Stomach (tissue), 9 donors: ENCODE results near the gene MNT. TPM values are rescaled to one million over a fixed set of nuclear protein-coding genes. Genes with fewer than 3 reads are reported as not detected.

Experiments
- DNase-seq, 2 donors: peaks; one replicate each; pipeline versions ENCODE4 v3.0.0 to v3.0.0-alpha.2; 2013 to 2019
- H3K27ac ChIP-seq, 5 donors: fragments of 200-600 bp in 4 of 5; sonication (generic) in 4 of 5; one replicate each; pipeline ENCODE4 v1.5.1; 2013 to 2019; ENCODE audit warnings: mild to moderate bottlenecking in 1 of 5, moderate library complexity in 1 of 5
- H3K27me3 ChIP-seq, 3 donors: fragments of 200-600 bp; sonication (generic); one replicate each; pipeline ENCODE4 v1.5.1; 2017 to 2019; ENCODE audit warnings: mixed run types in 1 of 3
- H3K36me3 ChIP-seq, 4 donors: fragments of 200-600 bp; sonication (generic); 1 replicate in 3 of 4; 2 replicates in 1 of 4; pipeline ENCODE4 v1.5.1; 2016 to 2019
- H3K4me1 ChIP-seq, 4 donors: fragments of 200-600 bp; sonication (generic); one replicate each; pipeline ENCODE4 v1.5.1; 2016 to 2019
- H3K4me3 ChIP-seq, 4 donors: fragments of 200-600 bp; sonication (generic) in 3 of 4; one replicate each; pipeline ENCODE4 v1.5.1; 2016 to 2019; ENCODE audit warnings: mild to moderate bottlenecking in 1 of 4
- H3K9me3 ChIP-seq, 4 donors: fragments of 200-600 bp; sonication (generic); one replicate each; pipeline ENCODE4 v1.5.1; 2016 to 2019
- CTCF ChIP-seq, 7 experiments: fragments of 450-650 bp in 4 of 7; fragments of 200-600 bp in 3 of 7; sonication (generic) in 3 of 7; IDR thresholded peaks; one replicate each; pipeline ENCODE4 v1.5.1; 2016 to 2019; ENCODE audit warnings: antibody characterized with exemption in 7 of 7, control low read depth in 2 of 7, mild to moderate bottlenecking in 1 of 7
- EP300 ChIP-seq: sonication (generic); formaldehyde crosslinking; IDR thresholded peaks from one replicate; pipeline ENCODE4 v1.6.1; 2017; ENCODE audit warnings: antibody characterized with exemption
- POLR2A ChIP-seq, 4 donors: fragments of 450-650 bp; IDR thresholded peaks; one replicate each; pipeline ENCODE4 v1.6.1; 2016; ENCODE audit warnings: antibody characterized with exemption in 4 of 4, control low read depth in 2 of 4, mild to moderate bottlenecking in 1 of 4, moderate library complexity in 1 of 4
- POLR2AphosphoS5 ChIP-seq, 3 donors: sonication (generic); formaldehyde crosslinking; IDR thresholded peaks; one replicate each; pipeline ENCODE4 v1.6.1; 2016; ENCODE audit warnings: antibody characterized with exemption in 3 of 3
- WGBS, 5 donors: extraction: QIAGEN DNeasy Blood & Tissue Kit in 3 of 5; methylation state at CpG; one replicate each; pipeline versions ENCODE4 v1.1.5 to v1.1.7; 2013 to 2018; 5-methylcytosine and 5-hydroxymethylcytosine counted together
- intact Hi-C: fragments of 100-400 bp; cut with DNase I; formaldehyde crosslinking; loops from one replicate; pipeline ENCODE4 v1.15.1; 2023; ENCODE audit warnings: low total_unique reads
- polyA plus RNA-seq, 3 donors: library from polyadenylated mRNA; stranded (reverse); fragments of 200-250 nt; gene quantifications; one replicate each; pipeline ENCODE4 v1.2.3, GENCODE V29; 2013
- total RNA-seq, 5 donors: library from RNA; depleted of rRNA; stranded (reverse); fragments of >200 nt; gene quantifications; one replicate each; pipeline versions ENCODE4 v1.1.0 to v1.2.3, GENCODE V29; 2014 to 2016
- donor health status: healthy with polysubstance abuse.
- donor health status: Bipolar disorder and iron deficiency.
- donor health status: healthy.

The MNT gene
- total and polyA plus RNA-seq, 8 donors = 3.5 to 55.8 (median 8.6) TPM

GRCh38 chr17:2363318-2363717 is 37.5 kb downstream of the MNT start:
- peaks cover 10 to 31% (median 25%) of the 10 kb centered on the region in 4 donors for H3K4me1 ChIP-seq
- H3K27ac ChIP-seq = no peak overlapping the region
- TF ChIP-seq POLR2A (IDR thresholded peaks at IDR 0.05) (no peak), POLR2AphosphoS5 (IDR thresholded peaks at IDR 0.05) (no peak), EP300 (no peak), CTCF (IDR thresholded peaks at IDR 0.05) (no peak)
- 95 to 98% (median 96%) methylated on average over 15 to 21 of the region's 21 CpGs for WGBS, 5 donors
- no peak overlapping the region for H3K4me3 ChIP-seq
- DNase-seq = no peak
- no peaks in the 10 kb centered on the region for H3K27me3 ChIP-seq
- intact Hi-C loops = loop anchor here (10.0 kb wide), 1 partner anchor 51 kb away; no protein-coding TSS in a partner anchor
- peaks cover 13 to 79% (median 64%) of the 10 kb centered on the region in 4 donors for H3K36me3 ChIP-seq
- H3K9me3 ChIP-seq = no peaks in the 10 kb centered on the region

- no peak for DNase-seq
- Histone ChIP-seq H3K27ac (no peak overlapping the region), H3K9me3 (no peaks in the 10 kb centered on the region), H3K4me3 (no peak overlapping the region), H3K36me3 (peaks cover 13 to 81% (median 63%) of the 10 kb centered on the region in 4 donors), H3K27me3 (no peaks in the 10 kb centered on the region), H3K4me1 (peaks cover 10 to 33% (median 23%) of the 10 kb centered on the region in 4 donors)
- 94 to 97% (median 97%) methylated on average over 6 to 14 of the region's 14 CpGs for WGBS, 5 donors
- TF ChIP-seq POLR2A (IDR thresholded peaks at IDR 0.05) = no peak
- no peak for TF ChIP-seq POLR2AphosphoS5 (IDR thresholded peaks at IDR 0.05)
- intact Hi-C loops = loop anchor here (10.0 kb wide), 1 partner anchor 52 kb away; no protein-coding TSS in a partner anchor
These were observed 38.0 kb downstream of the MNT start for GRCh38 chr17:2362881-2363280.

- H3K4me3 ChIP-seq = no peak overlapping the region
- intact Hi-C loops = loop anchor here (10.0 kb wide), 1 partner anchor 52 kb away; no protein-coding TSS in a partner anchor
These were observed 38.4 kb downstream of the MNT start for GRCh38 chr17:2362416-2362815.

GRCh38 chr17:2362016-2362415 is 38.8 kb downstream of the MNT start:
- H3K4me1 ChIP-seq = peaks cover 10 to 31% (median 20%) of the 10 kb centered on the region in 4 donors
- 95 to 99% (median 97%) methylated on average over 14 to 20 of the region's 20 CpGs for WGBS, 5 donors
- no peak overlapping the region for H3K4me3 ChIP-seq
- H3K9me3 ChIP-seq = no peaks in the 10 kb centered on the region
- H3K27ac ChIP-seq = no peak overlapping the region
- intact Hi-C loops = loop anchor here (10.0 kb wide), 1 partner anchor 53 kb away; no protein-coding TSS in a partner anchor
- DNase-seq = no peak
- TF ChIP-seq POLR2AphosphoS5 (IDR thresholded peaks at IDR 0.05) = no peak
- no peak for TF ChIP-seq CTCF (IDR thresholded peaks at IDR 0.05)
- TF ChIP-seq EP300 = no peak
- TF ChIP-seq POLR2A (IDR thresholded peaks at IDR 0.05) = no peak
- peaks cover 13 to 75% (median 54%) of the 10 kb centered on the region in 4 donors for H3K36me3 ChIP-seq
- H3K27me3 ChIP-seq = no peaks in the 10 kb centered on the region

More at GRCh38 chr17:2362416-2362815, 38.4 kb downstream of the MNT start:
- peaks cover 13 to 79% (median 58%) of the 10 kb centered on the region in 4 donors for H3K36me3 ChIP-seq
- no peaks in the 10 kb centered on the region for H3K27me3 ChIP-seq
- H3K27ac ChIP-seq = no peak overlapping the region
- TF ChIP-seq POLR2AphosphoS5 (IDR thresholded peaks at IDR 0.05) (no peak), CTCF (IDR thresholded peaks at IDR 0.05) (no peak), POLR2A (IDR thresholded peaks at IDR 0.05) (no peak), EP300 (no peak)
- 93 to 97% (median 96%) methylated on average over 19 of the region's 19 CpGs for WGBS, 5 donors
- no peaks in the 10 kb centered on the region for H3K9me3 ChIP-seq
- no peak for DNase-seq
- peaks cover 10 to 33% (median 21%) of the 10 kb centered on the region in 4 donors for H3K4me1 ChIP-seq
